HG03521 (cell line): ENCODE results near the gene HELZ2.
"Not testable (repeated sequence)": the region's sequence is repeated elsewhere in the genome, so short reads cannot be mapped to it uniquely, and the experiment has no call there.

Source experiments
- ATAC-seq: cut with Tn5 transposase; IDR thresholded peaks from one replicate; pipeline ENCODE4 v1.9.1; 2021; ENCODE audit warnings: mild to moderate bottlenecking, moderate library complexity; ENCODE audit not compliant: unreplicated experiment

HELZ2 gene

GRCh38 chr20:63574156-63574828 lies at the start of gene HELZ2:
Gene HELZ2 (minus strand): TSS chr20:63574239. CDS start chr20:63572385, 1,854 bp downstream.
- no peak for ATAC-seq

- no peak for ATAC-seq
Observed at GRCh38 chr20:63622732-63623131, 48.7 kb upstream of the HELZ2 start.

- no peak for ATAC-seq
Observed at GRCh38 chr20:63622096-63622495, 48.1 kb upstream of the HELZ2 start.

GRCh38 chr20:63620991-63621390 lies 47.0 kb upstream of the HELZ2 start:
- ATAC-seq = no peak

GRCh38 chr20:63619505-63619904 lies 45.5 kb upstream of the HELZ2 start:
- ATAC-seq = no peak

GRCh38 chr20:63619086-63619485 lies 45.0 kb upstream of the HELZ2 start:
- no peak for ATAC-seq

GRCh38 chr20:63618291-63618980 lies 44.4 kb upstream of the HELZ2 start:
- no peak for ATAC-seq

- no peak for ATAC-seq
Observed at GRCh38 chr20:63617876-63618265, 43.8 kb upstream of the HELZ2 start.

- no peak for ATAC-seq
Observed at GRCh38 chr20:63617092-63617875, 43.2 kb upstream of the HELZ2 start.

GRCh38 chr20:63613863-63614594 lies 40.0 kb upstream of the HELZ2 start:
- ATAC-seq = not testable (repeated sequence)

GRCh38 chr20:63612276-63612931 lies 38.4 kb upstream of the HELZ2 start:
- no peak for ATAC-seq

- no peak for ATAC-seq
Observed at GRCh38 chr20:63611646-63612045, 37.6 kb upstream of the HELZ2 start.

- ATAC-seq = no peak
Observed at GRCh38 chr20:63610581-63611435, 36.8 kb upstream of the HELZ2 start.

GRCh38 chr20:63606686-63607085 lies 32.6 kb upstream of the HELZ2 start:
- no peak for ATAC-seq

- no peak for ATAC-seq
Observed at GRCh38 chr20:63602321-63602720, 28.3 kb upstream of the HELZ2 start.

GRCh38 chr20:63601679-63602078 lies 27.6 kb upstream of the HELZ2 start:
- not testable (repeated sequence) for ATAC-seq

GRCh38 chr20:63599396-63600050 lies 25.5 kb upstream of the HELZ2 start:
- no peak for ATAC-seq

GRCh38 chr20:63598479-63599395 lies 24.7 kb upstream of the HELZ2 start:
- ATAC-seq = no peak
